Fibroblast of the aortic adventitia (primary cell): ENCODE results near the gene CHAF1A. TPM values are rescaled to one million over a fixed set of nuclear protein-coding genes. Genes with fewer than 3 reads are reported as not detected.

Experiments used
- DNase-seq: peaks from one replicate; pipeline ENCODE4 v3.0.0-alpha.2; 2010; ENCODE audit warnings: low read depth
- H3K4me3 ChIP-seq: 2 replicates; pipeline ENCODE4 v1.5.1; 2011; ENCODE audit warnings: low read depth, mild to moderate bottlenecking, control low read depth, low read length, moderate library complexity
- CTCF ChIP-seq: IDR thresholded peaks from 2 replicates; pipeline ENCODE4 v1.5.1; 2011; ENCODE audit warnings: mild to moderate bottlenecking, low read length, control low read depth, inconsistent platforms; ENCODE audit not compliant: insufficient read depth
- total RNA-seq: library from RNA; depleted of rRNA; stranded (reverse); fragments of >200 nt; gene quantifications from 2 replicates; pipeline ENCODE4 v1.2.3, GENCODE V29; 2012; ENCODE audit warnings: low replicate concordance

The CHAF1A gene
- total RNA-seq, 1 donor: 25.8 TPM

GRCh38 chr19:4362831-4363545, 39.5 kb upstream of the CHAF1A start:
- TF ChIP-seq CTCF: peak; percentile 32
- no peak for DNase-seq
- no peak overlapping the region for H3K4me3 ChIP-seq

- no peak for DNase-seq
- TF ChIP-seq CTCF: no peak
- H3K4me3 ChIP-seq: no peak overlapping the region
Measured at GRCh38 chr19:4363571-4364304, 38.7 kb upstream of the CHAF1A start.

GRCh38 chr19:4365341-4365740, 37.1 kb upstream of the CHAF1A start:
- H3K4me3 ChIP-seq: no peak overlapping the region
- TF ChIP-seq CTCF: no peak
- no peak for DNase-seq

DNA sequence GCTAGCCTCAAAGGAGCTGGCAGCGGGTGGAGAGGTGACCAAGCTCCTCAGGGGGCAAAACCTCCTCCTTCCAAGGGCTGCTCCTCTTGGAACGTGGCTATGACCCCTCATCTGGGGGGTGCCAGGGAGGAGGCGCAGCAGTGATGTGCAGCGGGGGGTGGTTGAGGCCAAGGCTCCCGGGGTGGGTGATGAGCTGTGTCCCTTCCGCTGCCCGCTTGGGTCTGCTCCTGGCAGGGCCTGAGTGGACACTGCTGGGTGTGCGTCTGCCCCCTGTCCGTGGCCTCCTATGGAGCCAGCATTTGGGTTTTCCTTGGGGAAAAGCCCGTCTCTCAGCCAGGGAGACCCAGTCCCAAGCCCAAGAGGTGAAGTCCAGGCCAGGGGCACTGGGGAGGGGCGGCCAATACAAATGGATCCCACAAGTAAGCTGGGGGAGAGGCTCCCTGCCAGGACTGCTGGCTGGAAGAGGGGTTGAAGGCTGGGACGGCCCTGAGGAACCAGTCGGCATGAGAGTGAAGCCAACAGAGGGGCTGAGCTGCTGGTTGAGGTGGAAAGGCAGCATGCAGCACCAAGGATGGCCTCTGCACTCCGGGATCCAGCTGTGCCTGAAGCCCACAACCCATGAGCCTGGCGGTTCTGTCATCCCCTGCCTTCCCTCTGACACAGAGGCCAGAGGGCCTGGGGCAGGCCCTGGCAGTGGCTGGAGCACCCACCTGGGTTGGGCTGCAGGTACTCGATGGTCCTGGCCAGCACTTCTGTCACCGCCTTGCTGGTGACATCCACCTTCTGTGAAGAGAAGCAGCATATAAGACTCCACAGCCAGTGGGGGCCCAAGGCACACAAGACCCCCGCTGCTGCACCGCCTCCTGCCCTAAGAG, 36.4 kb upstream of the CHAF1A start:
- DNase-seq: no peak
- no peak for TF ChIP-seq CTCF
- H3K4me3 ChIP-seq: no peak overlapping the region

- H3K4me3 ChIP-seq: no peak overlapping the region
- TF ChIP-seq CTCF: no peak
- no peak for DNase-seq
Measured at GRCh38 chr19:4366666-4367335, 35.6 kb upstream of the CHAF1A start.

GRCh38 chr19:4367336-4367723, 35.1 kb upstream of the CHAF1A start:
- TF ChIP-seq CTCF: no peak
- H3K4me3 ChIP-seq: no peak overlapping the region
- DNase-seq: no peak
